ENCODE data around the gene JKAMP.

Gene JKAMP

GRCh38 chr14:59543873-59544272 is 59.6 kb downstream of the JKAMP start:
- DNase-seq: no peak

DNA sequence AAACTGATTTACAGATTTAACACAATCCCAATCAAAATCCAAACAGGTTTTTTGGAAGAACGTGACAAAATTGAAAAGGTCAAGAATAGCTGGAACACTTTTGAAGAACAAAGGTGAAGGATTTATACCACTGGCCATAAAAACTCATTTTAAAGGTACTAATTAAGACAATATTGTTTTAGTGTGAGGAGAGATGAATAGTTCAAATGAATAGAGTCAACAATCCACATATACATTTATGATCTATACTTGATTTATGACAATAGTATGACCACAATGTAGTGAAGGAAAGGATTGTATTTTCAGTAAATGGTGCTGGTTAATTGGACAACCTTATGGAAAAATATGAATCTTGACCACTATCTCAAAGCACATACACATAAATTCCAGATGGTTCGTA is 63.0 kb downstream of the JKAMP start:
- DNase-seq: no peak

Measured in stimulated activated CD4-positive, alpha-beta T cell treated with anti-CD3 and anti-CD28 coated beads, Interleukin-15, amount 100 ng/mL, for 24 hours (primary cell).